GM23248 (cell line): ENCODE data around the gene HEMK1. TPM values are rescaled to one million over a fixed set of nuclear protein-coding genes. Genes with fewer than 3 reads are reported as not detected.

Source experiments
- DNase-seq: peaks from one replicate; pipeline ENCODE4 v3.0.0-alpha.2; 2015
- H2AFZ ChIP-seq: fragments of 200-600 bp; sonication (generic); 2 replicates; pipeline ENCODE4 v1.6.1; 2016; ENCODE audit warnings: antibody characterized with exemption
- H3F3A ChIP-seq: fragments of 200-600 bp; sonication (generic); 2 replicates; pipeline ENCODE4 v1.6.1; 2016; ENCODE audit warnings: mild to moderate bottlenecking, antibody characterized with exemption, mixed run types; ENCODE audit not compliant: insufficient read depth
- H3K27ac ChIP-seq: fragments of 200-600 bp; sonication (generic); 2 replicates; pipeline ENCODE4 v1.5.1; 2016; ENCODE audit warnings: mild to moderate bottlenecking
- H3K27me3 ChIP-seq: fragments of 200-600 bp; sonication (generic); replicated peaks from 2 replicates; pipeline ENCODE4 v1.6.1; 2016; ENCODE audit warnings: mild to moderate bottlenecking; ENCODE audit not compliant: insufficient read depth
- H3K36me3 ChIP-seq: fragments of 200-600 bp; sonication (generic); 2 replicates; pipeline ENCODE4 v1.6.1; 2016; ENCODE audit warnings: low read depth, mild to moderate bottlenecking
- H3K4me1 ChIP-seq: fragments of 200-600 bp; sonication (generic); 2 replicates; pipeline ENCODE4 v1.6.1; 2016; ENCODE audit warnings: mild to moderate bottlenecking; ENCODE audit not compliant: insufficient read depth
- H3K4me2 ChIP-seq: fragments of 200-600 bp; sonication (generic); one replicate; pipeline ENCODE4 v1.6.1; 2016; ENCODE audit warnings: mild to moderate bottlenecking; ENCODE audit not compliant: unreplicated experiment
- H3K4me3 ChIP-seq: fragments of 200-600 bp; sonication (generic); 2 replicates; pipeline ENCODE4 v1.5.1; 2016; ENCODE audit warnings: mild to moderate bottlenecking
- H3K79me2 ChIP-seq: fragments of 200-600 bp; sonication (generic); 2 replicates; pipeline ENCODE4 v1.6.1; 2016; ENCODE audit warnings: mild to moderate bottlenecking; ENCODE audit not compliant: insufficient read depth
- H3K9ac ChIP-seq: fragments of 200-600 bp; sonication (generic); 2 replicates; pipeline ENCODE4 v1.6.1; 2016; ENCODE audit warnings: mild to moderate bottlenecking
- H3K9me2 ChIP-seq: fragments of 200-600 bp; sonication (generic); 2 replicates; pipeline ENCODE4 v1.6.1; 2016; ENCODE audit warnings: mixed run types, mild to moderate bottlenecking, moderate library complexity; ENCODE audit not compliant: insufficient read depth
- H3K9me3 ChIP-seq: fragments of 200-600 bp; sonication (generic); one replicate; pipeline ENCODE4 v1.6.1; 2017; ENCODE audit warnings: low read depth
- H4K20me1 ChIP-seq: fragments of 200-600 bp; sonication (generic); 2 replicates; pipeline ENCODE4 v1.6.0; 2016; ENCODE audit not compliant: insufficient read depth
- EZH2 ChIP-seq: fragments of 200-600 bp; sonication (generic); IDR thresholded peaks from 2 replicates; pipeline ENCODE4 v1.6.1; 2018; ENCODE audit warnings: antibody characterized with exemption, mild to moderate bottlenecking; ENCODE audit not compliant: insufficient read depth, poor library complexity, severe bottlenecking
- EZH2phosphoT487 ChIP-seq: fragments of 200-600 bp; sonication (generic); IDR thresholded peaks from 2 replicates; pipeline ENCODE4 v1.6.1; 2018; ENCODE audit warnings: antibody characterized with exemption, moderate library complexity, mild to moderate bottlenecking, low read depth; ENCODE audit not compliant: insufficient read depth
- WGBS, 2 experiments: methylation state at CpG; one replicate each; pipeline ENCODE4 v1.1.6; 2015 to 2017; ENCODE audit warnings: low lambda C conversion rate in 2 of 2, low coverage in 1 of 2; ENCODE audit errors: missing lambda C conversion rate in 2 of 2; 5-methylcytosine and 5-hydroxymethylcytosine counted together
- in situ Hi-C: fragments of 300-500 bp; cut with MboI; formaldehyde crosslinking; loops from 2 replicates; pipeline ENCODE4 v1.15.0; 2020
- polyA plus RNA-seq: library from polyadenylated mRNA; unstranded; fragments of >200 nt; fragmentation: Nextera tagmentation; extraction: Ambion mirVana; gene quantifications from 2 replicates; pipeline ENCODE4 v1.2.1, GENCODE V29; 2016
- total RNA-seq: library from RNA; depleted of rRNA; stranded (reverse); fragments of >200 nt; shearing (Covaris generic); gene quantifications from 2 replicates; pipeline ENCODE4 v1.2.3, GENCODE V29; 2014

HEMK1 gene
- total and polyA plus RNA-seq, 2 experiments from 2014 or later = 15.8 to 17.3 TPM

GRCh38 chr3:50564321-50564720 is 5.0 kb upstream of the HEMK1 start:
- Histone ChIP-seq H3K4me2 (no peak overlapping the region), H3K36me3 (no peaks in the 10 kb centered on the region), H3K4me3 (no peak overlapping the region), H3K9ac (no peak overlapping the region), H3F3A (0 out of 2 replicates have a peak, but pooled peaks cover 5% of the 10 kb centered on the region), H3K9me2 (no peaks in the 10 kb centered on the region), H3K4me1 (peaks cover 25% of the 10 kb centered on the region), H4K20me1 (no peaks in the 10 kb centered on the region), H2AFZ (no peak overlapping the region), H3K27ac (no peak overlapping the region), H3K27me3 (no peaks in the 10 kb centered on the region), H3K9me3 (no peaks in the 10 kb centered on the region), H3K79me2 (peaks cover 5% of the 10 kb centered on the region; the same call in 1 of the 2 replicates)
- 85 to 95% methylated on average over 1 of the region's 1 CpG for WGBS, 2 experiments
- DNase-seq = no peak
- in situ Hi-C loops = no loop called here
- TF ChIP-seq EZH2phosphoT487 (no peak), EZH2 (no peak)

GRCh38 chr3:50567011-50567385 is 2.3 kb upstream of the HEMK1 start:
- H3K9me3 ChIP-seq = no peaks in the 10 kb centered on the region
- peak overlapping the region; percentile 93 for H3K4me2 ChIP-seq
- peak overlapping the region; percentile 86 for H2AFZ ChIP-seq
- TF ChIP-seq EZH2 = no peak
- H3K36me3 ChIP-seq = no peaks in the 10 kb centered on the region
- peaks cover 25% of the 10 kb centered on the region for H3K4me1 ChIP-seq
- no peak for DNase-seq
- in situ Hi-C loops = no loop called here
- H3K79me2 ChIP-seq = peaks cover 18% of the 10 kb centered on the region
- peak overlapping the region; percentile 75 for H3K9ac ChIP-seq
- no peaks in the 10 kb centered on the region for H3K9me2 ChIP-seq
- H3K27ac ChIP-seq = peak overlapping the region; percentile 45; the same call in 1 of the 2 replicates
- WGBS, 2 experiments = 0 to 4% methylated on average over 11 of the region's 11 CpGs
- H3F3A ChIP-seq = 0 out of 2 replicates have a peak, but pooled peaks cover 5% of the 10 kb centered on the region
- no peaks in the 10 kb centered on the region for H4K20me1 ChIP-seq
- H3K4me3 ChIP-seq = peak overlapping the region; percentile 96
- H3K27me3 ChIP-seq = no peaks in the 10 kb centered on the region

- Histone ChIP-seq H2AFZ (peak within 1 kb of the TSS; percentile 86), H3K9ac (peak within 1 kb of the TSS; percentile 98), H3K9me3 (no peaks in the 10 kb centered on the region), H4K20me1 (no peaks in the 10 kb centered on the region), H3K36me3 (no peaks in the 10 kb centered on the region), H3K9me2 (no peaks in the 10 kb centered on the region), H3K27ac (peak within 1 kb of the TSS; percentile 70), H3K79me2 (peaks cover 18% of the 10 kb centered on the region), H3F3A (0 out of 2 replicates have a peak, but pooled peaks cover 5% of the 10 kb centered on the region), H3K27me3 (no peaks in the 10 kb centered on the region), H3K4me2 (peak within 1 kb of the TSS; percentile 93), H3K4me3 (peak within 1 kb of the TSS; percentile 96), H3K4me1 (peaks cover 20% of the 10 kb centered on the region)
- TF ChIP-seq EZH2phosphoT487 (no peak), EZH2 (no peak)
- DNase-seq = peak; percentile 96
- in situ Hi-C loops = no loop called here
- WGBS, 2 experiments = 3 to 5% methylated on average over 35 to 46 of the region's 53 CpGs
These were observed 1.7 kb upstream of the HEMK1 start, which contains the start of gene C3orf18 for GRCh38 chr3:50567386-50568167. Gene C3orf18, minus strand, starts transcription at chr3:50567747. Its CDS starts 2,048 bp downstream, at chr3:50565699.

- peak overlapping the region; percentile 96 for H3K4me3 ChIP-seq
- WGBS, 2 experiments = 70 to 72% methylated on average over 5 of the region's 5 CpGs
- H3K4me2 ChIP-seq = peak overlapping the region; percentile 93
- peaks cover 16% of the 10 kb centered on the region for H3K4me1 ChIP-seq
- no peaks in the 10 kb centered on the region for H4K20me1 ChIP-seq
- H3K36me3 ChIP-seq = no peaks in the 10 kb centered on the region
- H3K27ac ChIP-seq = no peak overlapping the region
- in situ Hi-C loops = no loop called here
- peak overlapping the region; percentile 98 for H3K9ac ChIP-seq
- H3K27me3 ChIP-seq = no peaks in the 10 kb centered on the region
- 0 out of 2 replicates have a peak, but pooled peaks cover 5% of the 10 kb centered on the region for H3F3A ChIP-seq
- no peak overlapping the region for H2AFZ ChIP-seq
- peaks cover 18% of the 10 kb centered on the region for H3K79me2 ChIP-seq
- H3K9me3 ChIP-seq = no peaks in the 10 kb centered on the region
- no peak for DNase-seq
- TF ChIP-seq EZH2 = no peak
- TF ChIP-seq EZH2phosphoT487 = no peak
- H3K9me2 ChIP-seq = no peaks in the 10 kb centered on the region
These were observed 1.4 kb downstream of the HEMK1 start for GRCh38 chr3:50570508-50571279.
